Fibroblast of skin of right biceps (primary cell): ENCODE results near the gene PYGM.
"Not testable (repeated sequence)": the region's sequence is repeated elsewhere in the genome, so short reads cannot be mapped to it uniquely, and the experiment has no call there.

Experiments used
- DNase-seq: peaks from one replicate; pipeline ENCODE4 v3.0.0-alpha.2; 2013

Gene PYGM

GRCh38 chr11:64715110-64715509 is 44.7 kb downstream of the PYGM start:
- DNase-seq, result no peak

DNA sequence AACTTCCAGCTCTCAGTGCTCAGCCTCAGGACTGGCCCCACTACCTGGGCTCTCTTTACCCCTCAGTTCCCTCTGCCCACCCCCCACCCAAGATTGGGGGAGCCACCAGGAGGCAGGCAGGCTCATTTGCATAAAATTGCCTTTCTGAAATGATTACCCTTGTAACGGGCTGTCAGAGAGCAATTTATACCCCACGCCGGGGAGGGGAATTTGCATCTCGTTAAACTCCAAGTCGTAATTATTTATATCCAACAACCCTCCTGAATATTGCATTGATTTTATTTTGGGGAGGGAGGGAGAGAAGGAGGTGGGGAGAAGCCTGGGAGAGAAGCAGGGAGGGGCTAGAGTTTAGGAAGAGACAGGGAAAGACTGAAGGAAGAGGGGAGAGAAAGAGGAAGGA is 45.1 kb downstream of the PYGM start:
- no peak for DNase-seq

DNA sequence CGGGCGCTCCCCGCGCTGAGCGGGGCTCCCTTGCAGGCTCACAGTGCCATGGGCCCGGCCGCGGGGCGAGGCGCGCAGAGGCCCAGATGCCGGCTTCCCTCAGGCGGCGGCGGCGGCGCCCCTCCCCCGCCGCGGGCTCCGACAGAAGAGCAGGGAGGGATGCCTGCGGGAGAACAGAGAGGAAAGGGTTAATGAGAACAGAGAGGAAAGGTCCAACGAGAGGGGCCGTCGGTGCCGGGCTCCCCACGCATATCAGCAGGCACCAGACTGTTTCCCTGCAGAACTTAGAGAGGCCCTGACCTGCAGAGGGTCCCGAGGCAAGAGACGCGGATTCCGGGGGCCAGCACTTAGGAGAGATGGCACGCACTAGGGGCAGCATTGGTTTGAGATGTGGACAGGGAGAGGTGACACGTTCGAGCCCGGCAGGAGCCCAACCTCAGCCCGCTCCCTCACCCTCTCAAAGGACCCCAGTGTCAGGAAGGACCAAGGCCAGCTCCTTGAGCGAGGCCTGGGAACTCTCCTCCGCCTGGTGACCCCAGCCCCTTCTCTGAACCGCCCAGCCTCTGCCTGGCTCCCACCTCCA is 45.9 kb downstream of the PYGM start:
- DNase-seq, result no peak

DNA sequence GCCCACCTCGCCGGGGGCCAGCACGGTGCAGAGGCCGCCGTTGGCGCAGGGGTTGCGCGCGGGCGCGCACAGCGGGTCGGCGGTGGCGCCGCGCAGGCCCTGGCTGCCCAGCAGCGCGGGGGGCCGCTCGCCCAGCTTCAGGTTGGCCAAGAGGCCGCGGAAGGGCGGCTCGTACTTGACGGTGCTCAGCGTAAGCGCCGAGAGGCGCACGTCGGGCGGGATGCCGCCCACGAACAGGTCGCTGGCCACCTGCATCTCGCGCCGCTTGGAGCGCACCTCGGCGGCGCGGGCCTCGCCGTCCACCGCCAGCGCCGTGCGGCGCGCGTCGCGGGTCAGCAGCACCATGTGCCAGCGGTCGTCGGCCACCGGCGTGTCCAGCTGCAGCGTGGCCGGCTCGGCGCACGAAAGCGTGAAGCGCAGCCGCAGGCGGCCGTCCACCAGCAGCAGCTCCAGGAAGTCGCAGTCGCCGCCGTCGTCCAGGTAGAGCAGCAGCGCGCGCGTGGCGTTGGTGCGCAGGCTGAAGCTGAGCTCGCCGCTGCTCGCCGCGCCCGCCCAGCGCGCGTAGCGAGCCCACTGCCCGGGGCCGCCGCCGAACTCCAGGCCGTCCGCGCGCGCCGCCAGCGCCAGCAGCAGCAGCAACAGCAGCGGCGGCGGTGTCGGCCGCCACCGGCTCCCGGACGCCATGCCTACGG is 46.6 kb downstream of the PYGM start:
- DNase-seq, result peak; percentile 41

GRCh38 chr11:64712430-64713015 is 47.3 kb downstream of the PYGM start:
- DNase-seq, result no peak

GRCh38 chr11:64711956-64712362 is 47.8 kb downstream of the PYGM start:
- no peak for DNase-seq

DNA sequence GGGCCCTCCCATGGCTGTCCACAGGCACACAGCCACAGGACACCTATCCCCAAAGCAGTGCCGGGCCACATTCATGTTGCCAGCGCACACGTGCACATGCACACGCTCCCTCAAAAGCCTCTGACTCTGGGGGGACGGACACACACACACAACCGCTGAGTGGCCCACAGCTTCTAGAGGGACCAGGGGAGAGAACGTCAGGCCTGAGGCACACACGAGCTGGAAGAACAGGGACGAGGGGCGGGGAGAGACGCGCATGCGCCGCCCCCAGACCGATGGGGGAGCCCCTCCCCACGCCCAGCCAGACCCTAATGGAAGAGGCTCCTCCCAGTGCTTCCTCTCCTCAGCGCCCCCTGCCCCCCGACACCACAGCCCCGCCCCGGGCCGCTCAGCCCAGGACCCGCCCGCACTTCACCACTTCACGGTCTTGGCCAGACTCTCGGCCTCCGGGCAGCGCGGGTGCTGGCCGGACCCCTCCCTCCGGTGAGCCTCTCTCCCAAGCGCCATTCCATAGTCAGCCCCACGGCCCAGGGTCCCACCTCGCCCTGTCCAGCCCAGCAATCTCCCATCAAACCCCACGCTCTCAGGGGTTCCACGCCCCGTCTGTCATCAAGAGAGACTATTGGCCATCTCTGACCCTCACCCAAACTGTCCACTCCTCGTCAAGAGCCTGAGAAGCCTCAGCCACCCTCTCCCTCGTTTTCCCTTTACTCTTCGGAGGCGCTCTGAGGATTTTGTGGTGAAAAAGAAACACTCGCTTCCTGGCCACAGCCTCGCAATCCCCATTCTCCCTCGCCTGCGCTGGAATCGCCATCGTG is 48.4 kb downstream of the PYGM start:
- no peak for DNase-seq

GRCh38 chr11:64710418-64711137 is 49.2 kb downstream of the PYGM start:
- peak; percentile 62 for DNase-seq

DNA sequence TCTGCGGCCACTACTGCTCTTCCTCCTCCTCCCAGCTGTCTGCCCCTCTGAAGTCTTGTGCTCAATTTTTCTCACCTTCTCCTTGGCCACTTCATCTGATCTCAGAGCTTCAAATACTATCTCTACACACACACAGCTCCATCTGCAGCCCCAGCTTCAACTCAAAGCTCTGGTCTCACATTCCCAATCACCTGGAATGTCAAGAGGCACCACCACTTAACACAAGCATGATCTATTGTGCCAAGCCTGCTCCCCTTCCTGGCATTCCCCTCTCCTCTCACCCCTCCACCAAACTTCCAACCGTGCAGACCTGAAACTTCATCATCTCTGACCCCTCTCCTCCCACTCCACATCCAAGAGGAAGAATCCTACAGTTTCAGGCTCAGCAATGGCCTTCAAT is 54.3 kb downstream of the PYGM start:
- DNase-seq, result no peak

GRCh38 chr11:64703048-64703447 is 56.7 kb downstream of the PYGM start:
- DNase-seq, result no peak

DNA sequence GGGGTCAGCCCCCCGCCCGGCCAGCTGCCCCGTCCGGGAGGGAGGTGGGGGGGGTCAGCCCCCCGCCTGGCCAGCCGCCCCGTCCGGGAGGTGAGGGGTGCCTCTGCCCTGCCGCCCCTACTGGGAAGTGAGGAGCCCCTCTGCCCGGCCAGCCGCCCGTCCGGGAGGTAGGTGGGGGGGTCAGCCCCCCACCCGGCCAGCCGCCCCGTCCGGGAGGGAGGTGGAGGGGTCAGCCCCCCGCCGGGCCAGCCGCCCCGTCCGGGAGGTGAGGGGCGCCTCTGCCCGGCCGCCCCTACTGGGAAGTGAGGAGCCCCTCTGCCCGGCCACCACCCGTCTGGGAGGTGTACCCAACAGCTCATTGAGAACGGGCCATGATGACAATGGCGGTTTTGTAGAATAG is 57.8 kb downstream of the PYGM start:
- DNase-seq, result not testable (repeated sequence)

DNA sequence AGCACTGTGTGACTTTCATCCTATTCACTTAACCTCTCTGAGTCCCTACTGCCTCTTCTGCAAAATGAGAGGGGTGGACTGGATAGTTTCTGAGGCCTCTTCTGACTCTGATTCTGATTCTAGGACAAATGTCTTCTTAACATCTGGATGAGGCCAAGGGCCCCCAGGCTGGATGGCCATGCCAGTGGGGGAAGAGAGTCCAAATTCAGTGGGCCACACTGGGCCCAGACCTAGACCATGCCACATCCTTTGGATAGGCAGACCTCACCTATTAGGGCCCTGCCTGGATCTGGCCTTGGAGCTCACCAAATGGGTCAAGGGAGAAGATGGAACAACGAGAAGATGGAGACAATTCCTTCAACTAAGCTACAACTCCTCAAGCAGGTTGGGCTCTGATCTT is 61.3 kb downstream of the PYGM start:
- DNase-seq, result no peak

- DNase-seq, result no peak
These were observed 62.0 kb downstream of the PYGM start for GRCh38 chr11:64697663-64698375.
